H1 (cell line): ENCODE measurements around the gene FAM186B. TPM values are rescaled to one million over a fixed set of nuclear protein-coding genes. Genes with fewer than 3 reads are reported as not detected.

Experiments
- CTCF ChIA-PET: fragments of 300-600 bp; sonication (Branson Sonifier 250); formaldehyde crosslinking; loops from one replicate; lab custom pipeline; 2021; ENCODE audit not compliant: partially characterized antibody; lab: Charles Lee
- POLR2A ChIA-PET: fragments of 300-600 bp; sonication (Branson Sonifier 250); formaldehyde crosslinking; loops from one replicate; lab custom pipeline; 2021; ENCODE audit warnings: inconsistent platforms; ENCODE audit not compliant: partially characterized antibody; lab: Charles Lee
- DNase-seq, 2 experiments: peaks; one replicate each; pipeline versions ENCODE4 v3.0.0 to v3.0.0-alpha.2; 2010 to 2022; ENCODE audit warnings: low spot score in 2 of 2, low read depth in 1 of 2, mixed read lengths in 1 of 2
- FAIRE-seq: peaks from 2 replicates; lab custom pipeline; 2011; peaks lifted over from hg19 to GRCh38; lab: Jason Lieb, UNC
- H2AFZ ChIP-seq: 2 replicates; pipeline ENCODE4 v1.8.1; 2012; ENCODE audit warnings: low read length, inconsistent platforms
- H2AK5ac ChIP-seq: 2 replicates; pipeline ENCODE4 v1.6.1; 2013; ENCODE audit warnings: low read depth, low read length
- H2BK120ac ChIP-seq: replicated peaks from 2 replicates; pipeline ENCODE3; 2013; ENCODE audit warnings: low read depth, low read length, inconsistent platforms
- H2BK12ac ChIP-seq: 2 replicates; pipeline ENCODE4 v1.6.1; 2013; ENCODE audit warnings: low read depth, low read length
- H2BK15ac ChIP-seq: 2 replicates; pipeline ENCODE4 v1.6.1; 2013; ENCODE audit warnings: low read length
- H2BK20ac ChIP-seq: 2 replicates; pipeline ENCODE4 v1.6.1; 2013; ENCODE audit warnings: low read length
- H2BK5ac ChIP-seq: 2 replicates; pipeline ENCODE4 v1.6.1; 2013; ENCODE audit warnings: low read depth, low read length
- H3K14ac ChIP-seq: 2 replicates; pipeline ENCODE4 v1.6.1; 2013; ENCODE audit warnings: inconsistent platforms; ENCODE audit not compliant: insufficient read length
- H3K18ac ChIP-seq: 2 replicates; pipeline ENCODE4 v1.6.1; 2013; ENCODE audit warnings: low read length; ENCODE audit errors: extremely low read depth
- H3K23ac ChIP-seq: 2 replicates; pipeline ENCODE4 v1.6.1; 2013; ENCODE audit warnings: inconsistent platforms; ENCODE audit not compliant: insufficient read length
- H3K23me2 ChIP-seq: 2 replicates; pipeline ENCODE4 v1.6.1; 2013; ENCODE audit warnings: low read depth, low read length
- H3K27ac ChIP-seq: 2 replicates; pipeline ENCODE4 v1.6.1; 2011; ENCODE audit warnings: low read depth, low read length, inconsistent platforms
- H3K27me3 ChIP-seq, 4 experiments: replicated peaks in 1 of 4; 1 replicate in 1 of 4; 2 replicates in 3 of 4; pipeline versions ENCODE4 v1.6.1 to v1.8.1; 2011 to 2013; ENCODE audit warnings: low read length in 3 of 4, mild to moderate bottlenecking in 3 of 4, inconsistent platforms in 2 of 4, mixed read lengths in 2 of 4, moderate library complexity in 1 of 4; ENCODE audit not compliant: control insufficient read depth in 3 of 4, insufficient read depth in 3 of 4; ENCODE audit errors: extremely low read depth in 1 of 4
- H3K36me3 ChIP-seq, 4 experiments: 2 replicates each; pipeline versions ENCODE4 v1.6.1 to v1.8.1; 2011 to 2013; ENCODE audit warnings: mild to moderate bottlenecking in 4 of 4, low read length in 3 of 4, moderate library complexity in 2 of 4, control low read depth in 1 of 4, inconsistent platforms in 1 of 4; ENCODE audit not compliant: insufficient read depth in 4 of 4, control insufficient read depth in 2 of 4
- H3K4ac ChIP-seq: replicated peaks from 2 replicates; pipeline ENCODE3; 2013; ENCODE audit warnings: low read length, low read depth, mixed read lengths, inconsistent platforms; ENCODE audit not compliant: insufficient read length
- H3K4me1 ChIP-seq, 4 experiments: replicated peaks in 1 of 4; 1 replicate in 1 of 4; 2 replicates in 3 of 4; pipeline versions ENCODE4 v1.6.1 to v1.8.1; 2011 to 2013; ENCODE audit warnings: low read length in 3 of 4, inconsistent platforms in 2 of 4, mixed read lengths in 1 of 4; ENCODE audit not compliant: insufficient read depth in 4 of 4, control insufficient read depth in 3 of 4
- H3K4me2 ChIP-seq, 2 experiments: 2 replicates each; pipeline versions ENCODE4 v1.6.1 to v1.8.1; 2011 to 2013; ENCODE audit warnings: low read depth in 2 of 2, low read length in 2 of 2, control low read depth in 1 of 2, inconsistent platforms in 1 of 2, mild to moderate bottlenecking in 1 of 2; ENCODE audit not compliant: insufficient read depth in 1 of 2
- H3K4me3 ChIP-seq, 4 experiments: fragments of 200-600, 300-600 bp in 1 of 4; sonication (generic), shearing (Covaris generic), sonication (Bioruptor Twin) in 1 of 4; 2 replicates each; pipeline versions ENCODE4 v1.5.1 to v1.8.1; 2011 to 2016; ENCODE audit warnings: low read length in 4 of 4, low read depth in 3 of 4, control low read depth in 2 of 4, inconsistent platforms in 2 of 4, mild to moderate bottlenecking in 2 of 4, mixed read lengths in 1 of 4, moderate library complexity in 1 of 4; ENCODE audit not compliant: insufficient read depth in 2 of 4; ENCODE audit errors: extremely low read depth in 1 of 4
- H3K56ac ChIP-seq: replicated peaks from 2 replicates; pipeline ENCODE3; 2013; ENCODE audit warnings: low read depth, mild to moderate bottlenecking, mixed read lengths, low read length, inconsistent platforms; ENCODE audit not compliant: insufficient read length
- H3K79me1 ChIP-seq: 2 replicates; pipeline ENCODE4 v1.6.1; 2013; ENCODE audit warnings: low read depth, low read length, control low read depth
- H3K79me2 ChIP-seq, 2 experiments: 2 replicates each; pipeline versions ENCODE4 v1.6.1 to v1.8.1; 2012 to 2013; ENCODE audit warnings: low read length in 2 of 2, mild to moderate bottlenecking in 2 of 2, inconsistent platforms in 1 of 2; ENCODE audit not compliant: insufficient read depth in 2 of 2, control insufficient read depth in 1 of 2
- H3K9ac ChIP-seq, 4 experiments: replicated peaks in 1 of 4; 1 replicate in 1 of 4; 2 replicates in 3 of 4; pipeline versions ENCODE4 v1.6.1 to v1.8.1; 2011 to 2013; ENCODE audit warnings: low read depth in 3 of 4, low read length in 3 of 4, control low read depth in 2 of 4, mild to moderate bottlenecking in 2 of 4, moderate library complexity in 2 of 4, inconsistent platforms in 1 of 4; ENCODE audit errors: extremely low read depth in 1 of 4
- H3K9me3 ChIP-seq, 2 experiments: 2 replicates each; pipeline versions ENCODE4 v1.6.1 to v1.8.1; 2012 to 2013; ENCODE audit warnings: mild to moderate bottlenecking in 2 of 2, moderate library complexity in 2 of 2, control low read depth in 1 of 2, inconsistent platforms in 1 of 2, low read depth in 1 of 2, low read length in 1 of 2, mixed read lengths in 1 of 2; ENCODE audit not compliant: insufficient read depth in 2 of 2
- H4K20me1 ChIP-seq, 2 experiments: replicated peaks in 1 of 2; 2 replicates each; pipeline versions ENCODE3 to v1.8.1; 2011 to 2013; ENCODE audit warnings: inconsistent platforms in 2 of 2, low read length in 2 of 2, mild to moderate bottlenecking in 1 of 2; ENCODE audit not compliant: insufficient read depth in 2 of 2, control insufficient read depth in 1 of 2
- H4K5ac ChIP-seq: 2 replicates; pipeline ENCODE4 v1.6.1; 2013; ENCODE audit warnings: low read length, low read depth, mixed read lengths, inconsistent platforms; ENCODE audit not compliant: insufficient read length
- H4K8ac ChIP-seq: 2 replicates; pipeline ENCODE4 v1.8.0; 2013; ENCODE audit warnings: mild to moderate bottlenecking, moderate library complexity, low read length, inconsistent platforms; ENCODE audit not compliant: insufficient read depth; ENCODE audit errors: extremely low read depth
- H4K91ac ChIP-seq: replicated peaks from 2 replicates; pipeline ENCODE3; 2013; ENCODE audit warnings: low read length, mixed read lengths, inconsistent platforms; ENCODE audit not compliant: insufficient read length
- ATF2 ChIP-seq: IDR thresholded peaks from 2 replicates; pipeline ENCODE4 v1.6.1; 2012; ENCODE audit warnings: low read length, inconsistent platforms
- BRCA1 ChIP-seq: IDR thresholded peaks from 2 replicates; pipeline ENCODE4 v1.6.1; 2012; ENCODE audit warnings: low read depth, low read length, improper control_type of control experiment
- CEBPB ChIP-seq: IDR thresholded peaks from 2 replicates; pipeline ENCODE4 v1.6.1; 2012; ENCODE audit warnings: low read depth, low read length
- CREB1 ChIP-seq: IDR thresholded peaks from 2 replicates; pipeline ENCODE4 v1.6.1; 2012; ENCODE audit warnings: inconsistent platforms
- FOSL1 ChIP-seq: IDR thresholded peaks from 2 replicates; pipeline ENCODE4 v1.6.1; 2011; ENCODE audit warnings: mild to moderate bottlenecking, low read depth, low read length, moderate library complexity; ENCODE audit not compliant: insufficient read depth
- POLR2A ChIP-seq, 2 experiments: IDR thresholded peaks; 1 replicate in 1 of 2; 2 replicates in 1 of 2; pipeline ENCODE4 v1.6.1; 2011; ENCODE audit warnings: low read depth in 2 of 2, low read length in 2 of 2, mild to moderate bottlenecking in 2 of 2; ENCODE audit errors: control extremely low read depth in 1 of 2
- RXRA ChIP-seq: IDR thresholded peaks from 2 replicates; pipeline ENCODE4 v1.6.1; 2011; ENCODE audit warnings: low read depth, mild to moderate bottlenecking, low read length, moderate library complexity; ENCODE audit not compliant: insufficient read depth
- SP4 ChIP-seq: IDR thresholded peaks from 2 replicates; pipeline ENCODE4 v1.6.1; 2012; ENCODE audit warnings: low read length, inconsistent platforms
- TAF7 ChIP-seq: optimal IDR thresholded peaks from 2 replicates; pipeline ENCODE3; 2011; ENCODE audit warnings: low read depth, mild to moderate bottlenecking, inconsistent platforms, low read length, moderate library complexity, borderline replicate concordance
- WGBS, 2 experiments: shearing (Covaris generic) in 1 of 2; methylation state at CpG; one replicate each; pipeline versions ENCODE4 v1.1.6 to v1.1.7; 2013 to 2015; ENCODE audit warnings: low lambda C conversion rate in 2 of 2, mixed read lengths in 2 of 2, inconsistent platforms in 1 of 2, low coverage in 1 of 2, missing lambda C conversion rate in 1 of 2; ENCODE audit not compliant: insufficient replicate concordance in 2 of 2, insufficient coverage in 1 of 2, insufficient read length in 1 of 2; ENCODE audit errors: extremely low coverage in 1 of 2, missing lambda C conversion rate in 1 of 2; 5-methylcytosine and 5-hydroxymethylcytosine counted together
- polyA plus RNA-seq, 7 experiments: library from polyadenylated mRNA; depleted of rRNA in 3 of 7; stranded (reverse) in 5 of 7; unstranded in 2 of 7; fragments of >200 nt in 5 of 7; fragments of 200-250 nt in 2 of 7; gene quantifications; 1 replicate in 5 of 7; 2 replicates in 1 of 7; 4 replicates in 1 of 7; pipeline versions ENCODE4 v1.2.1 to v1.2.3, GENCODE V29; 2011 to 2013; ENCODE audit warnings: missing spikeins in 2 of 7, mixed read lengths in 2 of 7
- total RNA-seq: library from RNA; stranded (reverse); fragmentation: NEBNext Ultra II Directional; extraction: Animal tissue kit (Norgen Biotek cat#: 25700); gene quantifications from 2 replicates; pipeline ENCODE4 v1.2.1, GENCODE V29; 2021

FAM186B gene
- total and polyA plus RNA-seq, 2 of the 8 experiments (the other 6 are each of a cell fraction or from before 2014, with no cell fraction given), result 0.12 to 0.73 TPM

GRCh38 chr12:49568442-49569162 lies 36.8 kb downstream of the FAM186B start:
- Histone ChIP-seq H3K23ac (no peak overlapping the region), H4K91ac (no peak overlapping the region), H3K4me1 (no peaks in the 10 kb centered on the region; a peak in 3 of 7 replicates), H2BK20ac (no peak overlapping the region), H3K18ac (no peak overlapping the region), H3K79me1 (peaks cover 15% of the 10 kb centered on the region), H2BK12ac (no peak overlapping the region), H3K14ac (no peak overlapping the region), H3K4me3 (peak overlapping the region; percentile 75 to 100 (median 96)), H3K27ac (peak overlapping the region; percentile 89; the same call in 1 of the 2 replicates), H4K20me1 (peaks cover 0 to 5% of the 10 kb centered on the region in 2 experiments), H3K23me2 (peaks cover 6% of the 10 kb centered on the region; the same call in 1 of the 2 replicates), H2BK5ac (peak overlapping the region; percentile 10; the same call in 1 of the 2 replicates), H4K8ac (no peak overlapping the region), H3K36me3 (peaks cover 3 to 14% (median 7%) of the 10 kb centered on the region in 4 experiments; a peak in 5 of 8 replicates), H3K79me2 (peaks cover 0 to 33% of the 10 kb centered on the region in 2 experiments; a peak in 2 of 4 replicates), H3K4ac (no peak overlapping the region), H2AFZ (peak overlapping the region; percentile 89), H2BK120ac (no peak overlapping the region), H4K5ac (no peak overlapping the region), H3K27me3 (no peaks in the 10 kb centered on the region), H2AK5ac (no peak overlapping the region), H3K9ac (peak overlapping the region in 3 of 4 experiments; percentile 55 to 91 (median 63); a peak in 5 of 7 replicates), H2BK15ac (no peak overlapping the region), H3K4me2 (peak overlapping the region; percentile 72 to 91), H3K56ac (no peak overlapping the region), H3K9me3 (no peaks in the 10 kb centered on the region)
- TF ChIP-seq RXRA, result no peak
- TF ChIP-seq CEBPB, result no peak
- no peak for TF ChIP-seq TAF7
- TF ChIP-seq POLR2A (IDR thresholded peaks at IDR 0.05; ENCODE audit: control extremely low read depth in 1 of 2, low read depth in 2 of 2, low read length in 2 of 2), result no peak
- no peak for TF ChIP-seq ATF2
- no peak for TF ChIP-seq FOSL1
- no peak for TF ChIP-seq CREB1
- no peak for TF ChIP-seq BRCA1
- no peak for TF ChIP-seq SP4
- DNase-seq (no peak), FAIRE-seq (no peak)
- ChIA-PET POLR2A (interaction anchor here (1.1 to 9.1 kb wide), 3 partner anchors 11 to 201 kb away, joined by 3 to 72 read pairs (median 3); partner anchors contain the start of gene SPATS2), CTCF (interaction anchor here (0.6 to 5.3 kb wide), 3 partner anchors 13 to 31 kb away, joined by 3 to 57 read pairs (median 3); no protein-coding TSS in a partner anchor)
- WGBS, 2 experiments, result 6% methylated on average over 19 of the region's 19 CpGs; no CpG with 5 or more reads in 1 of the 2 experiments
